Amniotic stem cell (primary cell): ENCODE measurements around the gene TMEM184A.
A peak's percentile ranks its signal among the peaks of the same experiment; 100 is the strongest.
"Not testable (repeated sequence)": the region's sequence is repeated elsewhere in the genome, so short reads cannot be mapped to it uniquely, and the experiment has no call there.

Experiments used
- DNase-seq: peaks from one replicate; lab custom pipeline; 2025; lab: John Stamatoyannopoulos, UW

TMEM184A gene

DNA sequence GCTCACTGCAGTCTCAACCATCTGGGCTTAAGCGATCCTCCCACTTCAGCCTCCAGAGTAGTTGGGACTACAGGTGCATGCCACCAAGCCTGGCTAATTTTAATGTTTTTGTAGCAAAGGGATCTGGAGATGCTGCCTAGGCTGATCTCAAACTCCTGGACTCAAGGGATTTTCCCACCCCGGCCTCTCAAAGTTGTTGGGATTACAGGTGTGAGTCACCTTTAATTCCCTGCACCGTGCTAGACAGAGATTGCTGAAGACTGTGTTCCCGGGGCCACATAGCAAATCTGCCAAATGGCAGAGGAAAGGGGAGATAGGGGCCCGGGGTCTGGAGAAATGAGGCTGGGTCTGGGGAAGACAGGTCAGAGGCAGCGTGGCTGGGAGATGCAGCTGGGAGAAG, 34.5 kb upstream of the TMEM184A start:
- no peak for DNase-seq

GRCh38 chr7:1588978-1589377, 33.0 kb upstream of the TMEM184A start:
- DNase-seq, result no peak

GRCh38 chr7:1587738-1588137, 31.7 kb upstream of the TMEM184A start:
- no peak for DNase-seq

DNA sequence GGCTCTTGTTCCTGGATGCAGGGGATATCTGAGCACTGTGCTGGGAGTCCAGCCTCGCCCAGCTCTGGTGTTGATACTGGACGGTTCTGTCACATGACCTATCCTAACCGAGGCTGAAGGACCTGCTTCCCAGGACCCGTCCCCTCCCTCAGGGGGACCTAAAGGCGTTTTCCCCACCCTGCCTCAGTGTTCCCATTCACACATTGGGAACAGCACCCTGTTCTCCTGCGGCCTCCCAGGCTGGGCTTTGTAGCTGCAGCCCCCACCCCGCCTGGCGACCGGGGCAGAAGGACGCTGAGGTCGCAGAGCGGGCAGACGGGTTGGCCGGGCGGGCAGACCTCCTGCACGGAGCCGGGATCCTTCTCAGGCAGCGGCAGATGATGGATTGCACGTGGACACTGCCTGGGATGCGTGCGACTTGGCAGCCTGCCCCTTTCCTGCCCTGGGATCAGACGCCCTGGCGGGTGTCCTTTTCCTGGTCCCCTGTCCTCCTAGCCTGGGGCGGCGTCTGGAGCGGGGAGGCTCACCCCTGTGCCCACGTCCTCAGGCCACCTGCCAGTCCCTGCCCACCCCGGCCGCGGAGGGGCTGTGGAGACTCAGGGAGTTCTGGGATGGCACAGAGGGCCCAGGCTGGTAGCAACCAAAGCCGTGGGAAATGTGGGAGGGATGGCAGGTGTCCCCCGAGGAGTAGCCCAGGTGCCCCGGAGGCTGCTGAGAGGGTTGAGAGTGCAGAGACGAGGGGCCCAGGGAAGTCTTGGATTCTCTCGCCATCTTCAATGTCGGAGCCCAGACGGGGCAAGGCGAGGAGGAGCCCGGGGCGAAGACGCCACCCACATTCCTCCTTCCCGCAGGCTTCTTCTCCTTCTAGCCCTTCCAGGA, 31.1 kb upstream of the TMEM184A start:
- no peak for DNase-seq

- no peak for DNase-seq
These were observed 30.3 kb upstream of the TMEM184A start for GRCh38 chr7:1586126-1586826.

DNA sequence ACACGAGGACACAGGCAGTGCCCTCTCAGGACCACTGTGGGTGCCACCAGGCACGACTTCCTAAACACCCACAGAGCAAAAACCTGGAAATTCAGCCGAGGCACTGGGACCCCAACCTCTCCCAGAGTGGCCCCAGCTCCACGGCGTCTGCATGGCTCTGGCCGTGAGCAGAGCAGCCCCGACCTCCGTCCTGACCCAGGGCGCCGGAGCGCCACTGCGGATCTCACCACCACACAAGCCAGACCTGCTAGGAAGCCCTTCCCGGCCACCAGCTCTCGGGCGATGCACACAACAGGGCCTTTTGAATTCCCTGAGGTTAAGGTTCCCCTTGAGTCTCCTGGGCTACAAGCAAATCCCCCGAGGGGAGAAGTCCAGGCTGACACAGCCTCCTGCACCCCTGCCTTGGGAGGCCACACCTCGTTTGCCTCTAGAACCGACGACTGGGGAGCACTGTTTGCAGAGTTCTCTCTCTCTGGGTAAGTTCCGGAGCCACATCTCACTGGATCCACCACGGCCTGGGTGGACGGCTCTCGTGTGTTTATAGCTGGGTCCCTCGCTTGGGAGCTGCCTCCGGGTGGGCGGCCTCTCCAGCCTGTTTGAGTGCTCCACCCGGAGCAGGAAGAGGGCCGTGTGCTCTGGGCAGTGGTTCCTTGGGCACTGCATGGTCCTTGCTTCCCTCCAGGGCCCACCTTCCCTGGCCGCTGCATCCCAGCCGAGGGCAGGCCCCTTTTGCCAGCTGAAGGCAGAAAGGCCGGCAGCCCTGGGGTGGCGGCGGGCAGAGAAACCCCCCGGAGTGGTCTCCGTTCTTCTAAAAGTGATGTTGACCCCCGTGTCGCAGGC, 29.4 kb upstream of the TMEM184A start:
- no peak for DNase-seq

GRCh38 chr7:1584700-1585099, 28.7 kb upstream of the TMEM184A start:
- no peak for DNase-seq

DNA sequence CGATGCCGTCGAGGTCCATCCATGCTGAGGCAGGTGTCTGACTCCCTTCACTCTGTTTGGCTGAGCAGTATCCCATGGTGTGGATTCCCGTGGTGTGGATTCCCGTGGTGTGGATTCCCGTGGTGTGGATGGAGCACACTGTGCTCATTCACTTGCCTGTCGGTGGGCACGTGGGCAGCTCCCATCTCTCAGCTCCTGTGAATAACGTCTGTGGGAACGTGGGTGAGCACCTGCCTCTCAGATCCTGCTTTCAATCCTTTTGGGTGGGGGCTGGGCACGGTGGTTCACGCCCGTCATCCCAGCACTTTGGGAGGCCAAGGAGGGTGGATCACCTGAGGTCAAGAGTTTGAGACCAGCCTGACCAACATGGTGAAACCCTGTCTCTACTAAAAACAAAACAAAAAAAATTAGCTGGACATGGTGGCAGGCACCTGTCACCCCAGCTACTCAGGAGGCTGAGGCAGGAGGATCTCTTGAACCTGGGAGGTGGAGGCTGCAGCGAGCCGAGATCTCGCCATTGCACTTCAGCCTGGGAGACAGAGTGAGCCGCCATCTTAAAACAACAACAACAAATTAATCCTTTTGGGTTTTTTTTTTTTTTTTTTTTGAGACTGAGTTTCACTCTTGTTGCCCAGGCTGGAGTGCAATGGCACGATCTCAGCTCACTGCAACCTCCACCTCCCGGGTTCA, 27.4 kb upstream of the TMEM184A start:
- DNase-seq, result not testable (repeated sequence)

GRCh38 chr7:1580422-1581030, 24.5 kb upstream of the TMEM184A start:
- DNase-seq, result no peak

DNA sequence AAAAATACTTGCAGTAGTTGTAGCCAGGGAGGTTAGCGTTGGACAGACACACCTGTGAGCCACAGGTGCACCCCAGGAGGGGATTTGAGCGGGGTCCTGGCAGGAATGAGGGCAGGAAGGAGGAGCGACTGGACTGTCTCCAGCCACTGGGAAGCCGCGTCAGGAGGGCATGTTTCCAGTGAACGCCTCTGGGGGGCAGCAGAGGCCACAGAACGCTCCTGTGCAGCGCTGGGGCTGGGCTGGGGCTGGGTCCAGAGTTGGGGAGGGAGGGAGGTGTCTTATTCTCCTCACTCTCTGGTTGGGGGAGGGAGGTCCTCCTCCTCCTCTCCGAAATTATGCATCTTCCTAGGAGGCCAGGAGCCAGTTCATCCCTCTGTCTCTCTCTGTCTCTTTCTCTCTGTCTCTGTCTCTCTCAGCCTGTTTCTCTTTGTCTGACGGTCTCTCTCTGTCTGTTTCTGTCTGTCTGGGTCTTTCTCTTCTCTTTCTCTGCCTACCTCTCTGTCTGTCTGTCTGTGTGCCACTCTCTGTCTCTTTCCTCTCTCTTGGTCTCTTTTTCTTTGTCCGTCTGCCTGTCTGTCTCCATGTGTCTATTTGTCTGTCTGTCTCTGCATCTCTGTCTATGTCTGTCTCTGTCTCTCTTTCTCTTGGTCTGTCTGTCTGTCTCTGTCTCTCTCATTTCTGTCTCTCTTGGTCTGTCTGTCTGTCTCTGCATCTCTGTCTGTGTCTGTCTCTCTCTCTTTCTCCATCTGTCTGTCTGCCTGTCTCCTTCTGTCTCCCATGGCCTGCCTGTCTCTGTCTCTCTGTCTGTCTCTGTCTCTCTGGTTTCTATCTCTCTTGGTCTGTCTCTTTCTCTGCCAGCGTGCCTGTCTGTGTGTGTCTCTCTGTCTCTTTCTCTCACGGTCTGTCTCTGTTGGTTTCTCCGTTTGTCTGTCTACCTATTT, 23.7 kb upstream of the TMEM184A start:
- DNase-seq, result peak; percentile 33

DNA sequence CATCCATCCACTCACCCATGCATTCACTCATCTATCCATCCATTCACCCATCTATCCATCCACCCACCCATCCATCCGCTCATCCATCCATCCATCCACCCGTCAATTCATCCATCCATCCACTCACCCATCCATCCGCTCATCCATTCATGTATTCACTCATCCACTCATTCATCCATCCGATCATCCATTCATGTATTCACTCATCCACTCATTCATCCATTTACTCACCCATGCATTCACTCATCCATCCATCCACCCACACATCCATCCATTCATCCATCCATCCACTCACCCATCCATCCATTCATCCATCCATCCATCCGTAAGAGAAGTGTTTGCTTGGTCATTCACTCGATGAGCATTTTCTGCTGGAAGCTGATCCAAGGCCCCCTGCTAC, 22.5 kb upstream of the TMEM184A start:
- DNase-seq, result no peak

GRCh38 chr7:1576521-1577253, 20.7 kb upstream of the TMEM184A start:
- no peak for DNase-seq

GRCh38 chr7:1575809-1576208, 19.8 kb upstream of the TMEM184A start:
- DNase-seq, result no peak

DNA sequence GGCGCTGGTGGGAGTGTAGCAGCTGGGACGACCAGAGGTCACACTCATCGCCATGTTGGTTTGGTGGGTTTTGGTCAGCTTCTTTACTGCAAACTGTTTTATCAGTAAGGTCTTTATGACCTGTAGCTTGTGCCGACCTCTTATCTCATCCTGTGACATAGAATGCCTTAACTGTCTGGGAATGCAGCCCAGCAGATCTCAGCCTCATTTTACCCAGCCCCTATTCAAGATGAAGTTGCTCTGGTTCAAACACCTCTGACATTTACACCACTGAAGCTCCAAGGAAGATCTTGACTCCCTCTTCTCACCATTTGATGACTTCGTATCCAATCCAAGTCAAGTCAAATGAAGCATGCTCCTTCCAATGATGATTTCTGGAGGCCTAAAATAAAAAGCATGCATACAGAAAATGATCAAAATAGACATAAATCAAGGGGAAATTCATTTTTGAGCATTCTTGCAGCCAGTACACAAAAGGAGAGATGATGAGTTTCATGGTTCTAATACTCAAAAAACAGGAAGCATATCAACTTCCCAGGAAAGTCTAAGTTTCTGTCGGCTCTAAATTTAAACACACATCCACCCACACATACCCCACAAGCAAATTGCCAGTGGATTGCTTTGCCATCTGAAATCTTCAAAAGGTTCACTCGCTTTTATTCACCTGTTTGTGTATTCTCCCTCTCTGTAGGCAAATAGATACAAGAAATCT, 16.3 kb upstream of the TMEM184A start:
- DNase-seq, result no peak

GRCh38 chr7:1569833-1570632, 14.0 kb upstream of the TMEM184A start, which contains the start of gene PSMG3:
PSMG3 (minus strand) TSS chr7:1570032; CDS start chr7:1569339, 693 bp downstream.
- DNase-seq, result peak; percentile 90

- no peak for DNase-seq
These were observed 13.4 kb upstream of the TMEM184A start for GRCh38 chr7:1569440-1569832.

GRCh38 chr7:1569016-1569415, 13.0 kb upstream of the TMEM184A start:
- no peak for DNase-seq
